Endothelial cell of umbilical vein (primary cell): ENCODE results near the gene TRAPPC3L.

Experiments
- EZH2 ChIP-seq: IDR thresholded peaks from 2 replicates; pipeline ENCODE4 v1.6.1; 2012; ENCODE audit warnings: borderline replicate concordance, low read depth, mild to moderate bottlenecking, moderate library complexity, low read length, inconsistent platforms; ENCODE audit not compliant: severe bottlenecking
- POLR2A ChIP-seq: IDR thresholded peaks from 2 replicates; pipeline ENCODE4 v1.6.1; 2012; ENCODE audit warnings: low read depth, mild to moderate bottlenecking, control low read depth, low read length

DNA sequence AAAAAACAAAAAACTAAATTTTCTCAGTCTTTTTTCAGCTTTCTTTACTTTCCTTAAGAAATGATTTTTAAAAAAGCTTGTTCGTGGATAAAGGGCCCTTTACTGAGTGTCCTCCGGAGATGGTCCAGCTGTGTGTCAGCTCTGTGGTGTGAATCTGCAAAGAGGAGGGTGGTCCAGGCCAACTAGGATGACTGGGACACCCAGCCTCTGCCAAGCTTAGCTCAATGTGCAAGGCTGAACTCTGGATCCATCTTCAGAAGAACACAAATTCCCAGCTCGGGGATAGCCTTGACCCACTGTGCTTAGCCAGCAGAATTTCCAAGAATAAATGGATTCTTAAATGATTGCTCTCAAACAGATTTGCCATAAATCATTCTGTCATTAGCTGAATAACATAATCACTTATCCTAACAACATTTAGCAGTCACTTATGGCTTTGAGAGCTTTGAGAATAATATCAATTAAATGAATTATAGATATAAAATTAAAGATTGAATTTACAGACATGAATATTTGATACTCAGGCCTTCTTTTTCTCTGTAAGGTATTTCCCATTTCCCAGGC lies 48.3 kb downstream of the TRAPPC3L start:
- TF ChIP-seq EZH2, result no peak
- no peak for TF ChIP-seq POLR2A
